GM23338 (cell line): ENCODE measurements around the gene UNC45A. TPM values are rescaled to one million over a fixed set of nuclear protein-coding genes. Genes with fewer than 3 reads are reported as not detected.

Experiments
- ATAC-seq: fragments of 200-7000 bp; cut with Tn5 transposase; 3 replicates; pipeline ENCODE4 v1.9.1; 2020
- DNase-seq: peaks from one replicate; pipeline ENCODE4 v3.0.0-alpha.2; 2015; ENCODE audit warnings: low spot score
- H2AFZ ChIP-seq: fragments of 200-600 bp; sonication (generic); 2 replicates; pipeline ENCODE4 v1.8.0; 2016; ENCODE audit warnings: antibody characterized with exemption, mild to moderate bottlenecking, moderate library complexity
- H3F3A ChIP-seq: fragments of 200-600 bp; sonication (generic); replicated peaks from 2 replicates; pipeline ENCODE4 v1.8.0; 2017; ENCODE audit warnings: antibody characterized with exemption, mixed run types, low read depth
- H3K27ac ChIP-seq: fragments of 200-600 bp; sonication (generic); 2 replicates; pipeline ENCODE4 v1.6.1; 2016; ENCODE audit warnings: low read depth
- H3K27me3 ChIP-seq: fragments of 200-600 bp; sonication (generic); 2 replicates; pipeline ENCODE4 v1.8.0; 2016; ENCODE audit warnings: mild to moderate bottlenecking, mixed run types, moderate library complexity; ENCODE audit not compliant: insufficient read depth
- H3K36me3 ChIP-seq: fragments of 200-600 bp; sonication (generic); 2 replicates; pipeline ENCODE4 v1.8.0; 2016; ENCODE audit warnings: mild to moderate bottlenecking; ENCODE audit not compliant: insufficient read depth
- H3K4me1 ChIP-seq: fragments of 200-600 bp; sonication (generic); 2 replicates; pipeline ENCODE4 v1.8.0; 2016; ENCODE audit warnings: mild to moderate bottlenecking, moderate library complexity; ENCODE audit not compliant: insufficient read depth
- H3K4me2 ChIP-seq: fragments of 200-600 bp; sonication (generic); 2 replicates; pipeline ENCODE4 v1.7.1; 2017; ENCODE audit warnings: mixed run types
- H3K4me3 ChIP-seq: fragments of 200-600 bp; sonication (generic); 2 replicates; pipeline ENCODE4 v1.6.1; 2016; ENCODE audit warnings: mixed run types
- H3K79me2 ChIP-seq: fragments of 200-600 bp; sonication (generic); replicated peaks from 2 replicates; pipeline ENCODE4 v1.8.0; 2017; ENCODE audit warnings: mild to moderate bottlenecking; ENCODE audit not compliant: insufficient read depth
- H3K9me2 ChIP-seq: fragments of 200-600 bp; sonication (generic); 2 replicates; pipeline ENCODE4 v1.8.0; 2017; ENCODE audit not compliant: insufficient read depth
- H4K20me1 ChIP-seq: fragments of 200-600 bp; sonication (generic); replicated peaks from 2 replicates; pipeline ENCODE4 v1.8.0; 2017; ENCODE audit warnings: mild to moderate bottlenecking; ENCODE audit not compliant: insufficient read depth
- H3K27ac Mint-ChIP-seq: 2 replicates; pipeline ENCODE4 v1.8.0; 2020; ENCODE audit warnings: inconsistent platforms, mild to moderate bottlenecking, moderate library complexity, mixed read lengths
- H3K27me3 Mint-ChIP-seq: 3 replicates; pipeline ENCODE4 v1.8.0; 2022; ENCODE audit warnings: low read depth, mild to moderate bottlenecking, moderate library complexity, mixed read lengths, inconsistent platforms; ENCODE audit not compliant: insufficient read depth, poor library complexity
- H3K36me3 Mint-ChIP-seq: 3 replicates; pipeline ENCODE4 v1.8.0; 2021; ENCODE audit warnings: low read depth, mild to moderate bottlenecking, inconsistent platforms, moderate library complexity, mixed read lengths
- H3K4me1 Mint-ChIP-seq: 3 replicates; pipeline ENCODE4 v1.8.0; 2020; ENCODE audit warnings: mild to moderate bottlenecking, inconsistent platforms, mixed read lengths
- H3K4me3 Mint-ChIP-seq: 3 replicates; pipeline ENCODE4 v1.8.0; 2021; ENCODE audit warnings: moderate library complexity, mild to moderate bottlenecking, inconsistent platforms, mixed read lengths
- H3K9me3 Mint-ChIP-seq: 3 replicates; pipeline ENCODE4 v1.8.0; 2020; ENCODE audit warnings: moderate library complexity, mild to moderate bottlenecking, inconsistent platforms, mixed read lengths
- CREB1 ChIP-seq: fragments of 250-450 bp; sonication (Bioruptor Pico); IDR thresholded peaks from 2 replicates; pipeline ENCODE4 v1.5.0; 2020; ENCODE audit warnings: low read depth, mild to moderate bottlenecking, moderate library complexity
- CTCF ChIP-seq, 2 experiments: fragments of 200-600 bp in 1 of 2; sonication (generic) in 1 of 2; conservative IDR thresholded peaks; 2 replicates each; pipeline versions ENCODE4 v1.5.1 to v1.6.1; 2016 to 2017; ENCODE audit warnings: antibody characterized with exemption in 2 of 2, low read depth in 2 of 2, mild to moderate bottlenecking in 2 of 2, moderate library complexity in 1 of 2
- EZH2 ChIP-seq: fragments of 200-600 bp; sonication (generic); IDR thresholded peaks from one replicate; pipeline ENCODE4 v1.8.0; 2017; ENCODE audit warnings: antibody characterized with exemption, mild to moderate bottlenecking, low read depth; ENCODE audit not compliant: unreplicated experiment
- EZH2phosphoT487 ChIP-seq: fragments of 200-600 bp; sonication (generic); IDR thresholded peaks from one replicate; pipeline ENCODE4 v1.8.1; 2018; ENCODE audit warnings: antibody characterized with exemption; ENCODE audit not compliant: unreplicated experiment
- JUNB ChIP-seq: IDR thresholded peaks from one replicate; pipeline ENCODE4 v1.6.1; 2016; ENCODE audit warnings: antibody characterized with exemption; ENCODE audit not compliant: unreplicated experiment
- NANOG ChIP-seq: IDR thresholded peaks from 2 replicates; pipeline ENCODE4 v1.6.1; 2016; ENCODE audit warnings: antibody characterized with exemption, borderline replicate concordance
- POLR2AphosphoS5 ChIP-seq: IDR thresholded peaks from 2 replicates; pipeline ENCODE4 v1.6.1; 2016; ENCODE audit warnings: antibody characterized with exemption, low read depth
- REST ChIP-seq: IDR thresholded peaks from one replicate; pipeline ENCODE4 v1.6.1; 2018; ENCODE audit warnings: antibody characterized with exemption; ENCODE audit not compliant: unreplicated experiment
- STAT1 ChIP-seq: IDR thresholded peaks from one replicate; pipeline ENCODE4 v1.6.1; 2016; ENCODE audit warnings: antibody characterized with exemption; ENCODE audit not compliant: unreplicated experiment
- ZNF114 ChIP-seq: fragments of 250-450 bp; sonication (Bioruptor Pico); IDR thresholded peaks from 2 replicates; pipeline ENCODE4 v1.5.0; 2020; ENCODE audit warnings: mild to moderate bottlenecking, moderate library complexity
- ZNF331 ChIP-seq: fragments of 250-450 bp; sonication (Bioruptor Pico); IDR thresholded peaks from 2 replicates; pipeline ENCODE4 v1.5.0; 2020; ENCODE audit warnings: low read depth, mild to moderate bottlenecking, moderate library complexity
- polyA plus RNA-seq: library from polyadenylated mRNA; unstranded; fragments of >200 nt; fragmentation: Nextera tagmentation; extraction: Ambion mirVana; gene quantifications from 2 replicates; pipeline ENCODE4 v1.2.1, GENCODE V29; 2016
- total RNA-seq: library from RNA; depleted of rRNA; stranded (reverse); fragments of >200 nt; shearing (Covaris generic); gene quantifications from 2 replicates; pipeline ENCODE4 v1.2.3, GENCODE V29; 2014
- TF ChIP-seq, protein P1 (sequence below): IDR thresholded peaks from 2 replicates; pipeline ENCODE4 v1.6.1; 2016; ENCODE audit warnings: antibody characterized with exemption
- TF ChIP-seq, protein P2 (sequence below): fragments of 250-450 bp; sonication (Bioruptor Pico); IDR thresholded peaks from 2 replicates; pipeline ENCODE4 v1.5.0; 2020; ENCODE audit warnings: mild to moderate bottlenecking, moderate library complexity

The UNC45A gene
- total and polyA plus RNA-seq, 2 experiments from 2014 or later = 40.2 to 86.8 TPM

GRCh38 chr15:90941038-90941437 is 6.0 kb downstream of the UNC45A start:
- peaks cover 21% of the 10 kb centered on the region for H3K36me3 ChIP-seq
- DNase-seq (no peak), ATAC-seq (no peak)
- H3K27ac ChIP-seq = no peak overlapping the region
- H2AFZ ChIP-seq = no peak overlapping the region
- Mint-ChIP-seq H3K4me1 (peaks cover 8% of the 10 kb centered on the region), H3K4me3 (no peak overlapping the region), H3K36me3 (peaks cover 65% of the 10 kb centered on the region), H3K27ac (no peak overlapping the region), H3K9me3 (no peaks in the 10 kb centered on the region), H3K27me3 (peaks cover 9% of the 10 kb centered on the region)
- no peaks in the 10 kb centered on the region for H3F3A ChIP-seq
- no peaks in the 10 kb centered on the region for H3K27me3 ChIP-seq
- H3K4me3 ChIP-seq = no peak overlapping the region
- H3K4me1 ChIP-seq = peaks cover 4% of the 10 kb centered on the region; the same call in 1 of the 2 replicates
- no peak overlapping the region for H3K4me2 ChIP-seq
- no peak for TF ChIP-seq CTCF (conservative IDR thresholded peaks at IDR 0.05; ENCODE audit: low read depth in 2 of 2)
- no peak for TF ChIP-seq JUNB
- no peak for TF ChIP-seq NANOG
- TF ChIP-seq EZH2 = no peak
- no peak for TF ChIP-seq CREB1 (CRISPR knock-in tag)
- TF ChIP-seq, protein P1, sequence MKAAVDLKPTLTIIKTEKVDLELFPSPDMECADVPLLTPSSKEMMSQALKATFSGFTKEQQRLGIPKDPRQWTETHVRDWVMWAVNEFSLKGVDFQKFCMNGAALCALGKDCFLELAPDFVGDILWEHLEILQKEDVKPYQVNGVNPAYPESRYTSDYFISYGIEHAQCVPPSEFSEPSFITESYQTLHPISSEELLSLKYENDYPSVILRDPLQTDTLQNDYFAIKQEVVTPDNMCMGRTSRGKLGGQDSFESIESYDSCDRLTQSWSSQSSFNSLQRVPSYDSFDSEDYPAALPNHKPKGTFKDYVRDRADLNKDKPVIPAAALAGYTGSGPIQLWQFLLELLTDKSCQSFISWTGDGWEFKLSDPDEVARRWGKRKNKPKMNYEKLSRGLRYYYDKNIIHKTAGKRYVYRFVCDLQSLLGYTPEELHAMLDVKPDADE = no peak
- no peak for TF ChIP-seq STAT1
- no peak for TF ChIP-seq EZH2phosphoT487
- TF ChIP-seq ZNF114 (CRISPR knock-in tag) = no peak
- no peak for TF ChIP-seq POLR2AphosphoS5
- TF ChIP-seq, protein P2, sequence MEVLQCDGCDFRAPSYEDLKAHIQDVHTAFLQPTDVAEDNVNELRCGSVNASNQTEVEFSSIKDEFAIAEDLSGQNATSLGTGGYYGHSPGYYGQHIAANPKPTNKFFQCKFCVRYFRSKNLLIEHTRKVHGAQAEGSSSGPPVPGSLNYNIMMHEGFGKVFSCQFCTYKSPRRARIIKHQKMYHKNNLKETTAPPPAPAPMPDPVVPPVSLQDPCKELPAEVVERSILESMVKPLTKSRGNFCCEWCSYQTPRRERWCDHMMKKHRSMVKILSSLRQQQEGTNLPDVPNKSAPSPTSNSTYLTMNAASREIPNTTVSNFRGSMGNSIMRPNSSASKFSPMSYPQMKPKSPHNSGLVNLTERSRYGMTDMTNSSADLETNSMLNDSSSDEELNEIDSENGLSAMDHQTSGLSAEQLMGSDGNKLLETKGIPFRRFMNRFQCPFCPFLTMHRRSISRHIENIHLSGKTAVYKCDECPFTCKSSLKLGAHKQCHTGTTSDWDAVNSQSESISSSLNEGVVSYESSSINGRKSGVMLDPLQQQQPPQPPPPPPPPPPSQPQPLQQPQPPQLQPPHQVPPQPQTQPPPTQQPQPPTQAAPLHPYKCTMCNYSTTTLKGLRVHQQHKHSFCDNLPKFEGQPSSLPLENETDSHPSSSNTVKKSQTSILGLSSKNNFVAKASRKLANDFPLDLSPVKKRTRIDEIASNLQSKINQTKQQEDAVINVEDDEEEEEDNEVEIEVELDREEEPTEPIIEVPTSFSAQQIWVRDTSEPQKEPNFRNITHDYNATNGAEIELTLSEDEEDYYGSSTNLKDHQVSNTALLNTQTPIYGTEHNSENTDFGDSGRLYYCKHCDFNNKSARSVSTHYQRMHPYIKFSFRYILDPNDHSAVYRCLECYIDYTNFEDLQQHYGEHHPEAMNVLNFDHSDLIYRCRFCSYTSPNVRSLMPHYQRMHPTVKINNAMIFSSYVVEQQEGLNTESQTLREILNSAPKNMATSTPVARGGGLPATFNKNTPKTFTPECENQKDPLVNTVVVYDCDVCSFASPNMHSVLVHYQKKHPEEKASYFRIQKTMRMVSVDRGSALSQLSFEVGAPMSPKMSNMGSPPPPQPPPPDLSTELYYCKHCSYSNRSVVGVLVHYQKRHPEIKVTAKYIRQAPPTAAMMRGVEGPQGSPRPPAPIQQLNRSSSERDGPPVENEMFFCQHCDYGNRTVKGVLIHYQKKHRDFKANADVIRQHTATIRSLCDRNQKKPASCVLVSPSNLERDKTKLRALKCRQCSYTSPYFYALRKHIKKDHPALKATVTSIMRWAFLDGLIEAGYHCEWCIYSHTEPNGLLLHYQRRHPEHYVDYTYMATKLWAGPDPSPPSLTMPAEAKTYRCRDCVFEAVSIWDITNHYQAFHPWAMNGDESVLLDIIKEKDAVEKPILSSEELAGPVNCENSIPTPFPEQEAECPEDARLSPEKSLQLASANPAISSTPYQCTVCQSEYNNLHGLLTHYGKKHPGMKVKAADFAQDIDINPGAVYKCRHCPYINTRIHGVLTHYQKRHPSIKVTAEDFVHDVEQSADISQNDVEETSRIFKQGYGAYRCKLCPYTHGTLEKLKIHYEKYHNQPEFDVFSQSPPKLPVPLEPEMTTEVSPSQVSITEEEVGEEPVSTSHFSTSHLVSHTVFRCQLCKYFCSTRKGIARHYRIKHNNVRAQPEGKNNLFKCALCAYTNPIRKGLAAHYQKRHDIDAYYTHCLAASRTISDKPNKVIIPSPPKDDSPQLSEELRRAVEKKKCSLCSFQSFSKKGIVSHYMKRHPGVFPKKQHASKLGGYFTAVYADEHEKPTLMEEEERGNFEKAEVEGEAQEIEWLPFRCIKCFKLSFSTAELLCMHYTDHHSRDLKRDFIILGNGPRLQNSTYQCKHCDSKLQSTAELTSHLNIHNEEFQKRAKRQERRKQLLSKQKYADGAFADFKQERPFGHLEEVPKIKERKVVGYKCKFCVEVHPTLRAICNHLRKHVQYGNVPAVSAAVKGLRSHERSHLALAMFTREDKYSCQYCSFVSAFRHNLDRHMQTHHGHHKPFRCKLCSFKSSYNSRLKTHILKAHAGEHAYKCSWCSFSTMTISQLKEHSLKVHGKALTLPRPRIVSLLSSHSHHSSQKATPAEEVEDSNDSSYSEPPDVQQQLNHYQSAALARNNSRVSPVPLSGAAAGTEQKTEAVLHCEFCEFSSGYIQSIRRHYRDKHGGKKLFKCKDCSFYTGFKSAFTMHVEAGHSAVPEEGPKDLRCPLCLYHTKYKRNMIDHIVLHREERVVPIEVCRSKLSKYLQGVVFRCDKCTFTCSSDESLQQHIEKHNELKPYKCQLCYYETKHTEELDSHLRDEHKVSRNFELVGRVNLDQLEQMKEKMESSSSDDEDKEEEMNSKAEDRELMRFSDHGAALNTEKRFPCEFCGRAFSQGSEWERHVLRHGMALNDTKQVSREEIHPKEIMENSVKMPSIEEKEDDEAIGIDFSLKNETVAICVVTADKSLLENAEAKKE (CRISPR knock-in tag) = no peak
- no peak for TF ChIP-seq REST
- TF ChIP-seq ZNF331 = no peak
- H3K9me2 ChIP-seq = no peaks in the 10 kb centered on the region
- no peaks in the 10 kb centered on the region; the same call in 1 of the 2 replicates for H4K20me1 ChIP-seq
- no peaks in the 10 kb centered on the region; the same call in 1 of the 2 replicates for H3K79me2 ChIP-seq
